ENCODE data around the gene RMND1.

Gene RMND1

DNA sequence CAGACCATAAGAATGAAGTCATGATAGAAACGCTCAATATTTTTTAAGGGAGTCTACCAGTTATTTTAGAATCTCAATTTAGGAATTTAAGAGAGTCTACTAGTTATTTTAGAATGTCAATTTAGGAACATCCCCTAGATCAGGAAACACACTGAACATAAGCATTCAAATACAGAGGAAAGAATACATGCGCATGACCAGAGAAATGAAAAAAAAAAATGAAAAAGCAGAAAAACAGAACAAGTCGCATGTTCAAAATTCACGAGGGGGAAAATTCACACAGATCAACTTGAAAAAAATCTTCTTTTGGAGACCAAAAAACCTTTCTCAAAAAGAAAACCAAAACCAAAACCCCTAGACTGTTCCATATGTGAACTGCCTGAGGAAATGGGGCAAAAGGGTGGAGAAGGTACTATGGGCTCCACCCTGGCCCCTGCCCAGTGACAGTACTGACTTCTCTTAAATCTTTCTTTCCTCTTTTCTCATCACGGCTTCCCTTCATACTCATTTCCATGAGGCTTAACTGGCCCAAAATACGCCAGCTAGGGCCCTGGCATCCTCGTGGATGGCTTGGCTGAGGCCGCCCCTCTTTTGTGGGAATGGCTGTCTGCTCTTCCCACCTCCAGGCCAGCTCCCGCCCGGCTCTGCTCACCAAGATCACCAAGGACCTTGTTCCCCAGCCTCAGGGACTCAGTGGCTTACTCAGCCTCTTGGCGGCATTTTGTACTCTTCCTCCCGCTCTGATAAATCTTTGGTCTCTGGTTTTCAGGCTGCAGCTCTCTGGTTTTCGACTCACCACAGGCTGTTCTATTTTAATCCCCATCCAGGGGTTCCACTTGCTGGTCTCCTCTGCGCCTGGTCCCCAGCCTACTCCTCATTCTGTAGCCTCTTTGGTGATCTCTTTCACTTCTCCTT lies 71.7 kb downstream of the RMND1 start:
- no peak for DNase-seq (ENCODE audit: low read depth)
- TF ChIP-seq, protein P1, sequence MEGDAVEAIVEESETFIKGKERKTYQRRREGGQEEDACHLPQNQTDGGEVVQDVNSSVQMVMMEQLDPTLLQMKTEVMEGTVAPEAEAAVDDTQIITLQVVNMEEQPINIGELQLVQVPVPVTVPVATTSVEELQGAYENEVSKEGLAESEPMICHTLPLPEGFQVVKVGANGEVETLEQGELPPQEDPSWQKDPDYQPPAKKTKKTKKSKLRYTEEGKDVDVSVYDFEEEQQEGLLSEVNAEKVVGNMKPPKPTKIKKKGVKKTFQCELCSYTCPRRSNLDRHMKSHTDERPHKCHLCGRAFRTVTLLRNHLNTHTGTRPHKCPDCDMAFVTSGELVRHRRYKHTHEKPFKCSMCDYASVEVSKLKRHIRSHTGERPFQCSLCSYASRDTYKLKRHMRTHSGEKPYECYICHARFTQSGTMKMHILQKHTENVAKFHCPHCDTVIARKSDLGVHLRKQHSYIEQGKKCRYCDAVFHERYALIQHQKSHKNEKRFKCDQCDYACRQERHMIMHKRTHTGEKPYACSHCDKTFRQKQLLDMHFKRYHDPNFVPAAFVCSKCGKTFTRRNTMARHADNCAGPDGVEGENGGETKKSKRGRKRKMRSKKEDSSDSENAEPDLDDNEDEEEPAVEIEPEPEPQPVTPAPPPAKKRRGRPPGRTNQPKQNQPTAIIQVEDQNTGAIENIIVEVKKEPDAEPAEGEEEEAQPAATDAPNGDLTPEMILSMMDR (IDR thresholded peaks at IDR 0.05; ENCODE audit: low read depth, low read length) = no peak
- TF ChIP-seq, protein P2, sequence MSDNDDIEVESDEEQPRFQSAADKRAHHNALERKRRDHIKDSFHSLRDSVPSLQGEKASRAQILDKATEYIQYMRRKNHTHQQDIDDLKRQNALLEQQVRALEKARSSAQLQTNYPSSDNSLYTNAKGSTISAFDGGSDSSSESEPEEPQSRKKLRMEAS (IDR thresholded peaks at IDR 0.05; ENCODE audit: low read depth, low read length) = no peak
- TF ChIP-seq MYC (IDR thresholded peaks at IDR 0.05; ENCODE audit: low read depth, low read length) = no peak
- TF ChIP-seq POLR2A (IDR thresholded peaks at IDR 0.05; ENCODE audit: extremely low read depth, insufficient read length) = no peak
- H3K4me3 ChIP-seq (ENCODE audit: low read depth, low read length) = no peak overlapping the region

DNA sequence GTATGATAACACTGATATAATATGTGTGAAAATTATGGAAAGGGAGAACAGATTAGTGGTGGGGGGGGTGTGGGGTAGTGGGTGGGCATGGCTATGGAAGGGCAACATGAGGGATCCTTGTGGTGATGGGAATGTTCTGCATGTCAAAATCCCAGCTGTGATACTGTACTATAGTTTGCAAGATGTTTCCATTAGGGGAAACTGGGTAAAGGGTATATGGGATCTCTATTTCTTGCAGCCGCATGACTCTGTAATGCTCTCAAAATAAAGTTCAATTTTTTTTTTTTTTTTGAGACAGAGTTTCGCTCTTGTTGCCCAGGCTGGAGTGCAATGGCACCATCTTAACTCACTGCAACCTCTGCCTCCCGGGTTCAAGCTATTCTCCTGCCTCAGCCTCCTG lies 74.8 kb downstream of the RMND1 start:
- TF ChIP-seq POLR2A (IDR thresholded peaks at IDR 0.05; ENCODE audit: extremely low read depth, insufficient read length) = no peak
- no peak for DNase-seq (ENCODE audit: low read depth)
- no peak overlapping the region for H3K4me3 ChIP-seq (ENCODE audit: low read depth, low read length)

DNA sequence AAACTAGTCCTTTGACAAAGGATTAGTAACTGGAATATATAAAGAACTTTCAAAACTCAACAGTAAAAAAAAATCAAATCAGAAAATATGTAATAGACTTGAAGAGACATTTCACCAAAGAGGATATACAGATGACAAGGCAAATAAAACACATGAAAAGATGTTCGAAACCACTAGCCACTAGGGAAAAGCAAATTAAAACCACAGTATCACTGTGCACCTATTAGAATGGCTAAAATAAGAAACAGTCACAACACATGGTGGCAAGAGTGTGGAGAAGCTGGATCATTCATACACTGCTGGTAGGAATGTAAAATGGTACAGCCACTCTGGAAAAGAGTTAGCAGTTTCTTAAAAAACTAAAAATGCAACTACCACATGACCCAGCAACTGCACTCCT lies 75.5 kb downstream of the RMND1 start:
- TF ChIP-seq POLR2A (IDR thresholded peaks at IDR 0.05; ENCODE audit: extremely low read depth, insufficient read length) = no peak
- TF ChIP-seq, protein P2 (IDR thresholded peaks at IDR 0.05; ENCODE audit: low read depth, low read length) = no peak
- TF ChIP-seq, protein P1 (IDR thresholded peaks at IDR 0.05; ENCODE audit: low read depth, low read length) = no peak
- no peak overlapping the region for H3K4me3 ChIP-seq (ENCODE audit: low read depth, low read length)
- DNase-seq (ENCODE audit: low read depth) = peak; percentile 29

DNA sequence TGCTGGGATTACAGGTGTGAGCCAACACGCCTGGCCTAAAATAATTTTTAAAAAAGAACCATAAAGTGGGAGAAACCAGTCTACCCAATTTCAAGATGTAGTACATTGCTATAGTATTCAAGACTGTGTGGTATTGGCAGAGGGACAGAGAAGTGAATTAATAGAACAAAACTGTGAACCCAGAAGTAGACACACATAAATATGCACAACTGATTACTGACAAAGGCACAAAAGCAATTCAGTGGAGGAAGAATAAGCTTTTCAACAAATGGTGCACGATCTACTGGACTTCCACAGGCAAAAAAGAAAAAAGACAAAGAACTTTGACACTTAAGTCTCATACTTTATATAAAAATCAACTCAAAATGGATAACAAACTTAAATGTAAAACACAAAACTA lies 76.1 kb downstream of the RMND1 start:
- no peak for DNase-seq (ENCODE audit: low read depth)
- TF ChIP-seq MYC (IDR thresholded peaks at IDR 0.05; ENCODE audit: low read depth, low read length) (no peak), POLR2A (IDR thresholded peaks at IDR 0.05; ENCODE audit: extremely low read depth, insufficient read length) (no peak)
- TF ChIP-seq, protein P1 (IDR thresholded peaks at IDR 0.05; ENCODE audit: low read depth, low read length) = no peak
- TF ChIP-seq, protein P2 (IDR thresholded peaks at IDR 0.05; ENCODE audit: low read depth, low read length) = no peak
- H3K4me3 ChIP-seq (ENCODE audit: low read depth, low read length) = no peak overlapping the region

DNA sequence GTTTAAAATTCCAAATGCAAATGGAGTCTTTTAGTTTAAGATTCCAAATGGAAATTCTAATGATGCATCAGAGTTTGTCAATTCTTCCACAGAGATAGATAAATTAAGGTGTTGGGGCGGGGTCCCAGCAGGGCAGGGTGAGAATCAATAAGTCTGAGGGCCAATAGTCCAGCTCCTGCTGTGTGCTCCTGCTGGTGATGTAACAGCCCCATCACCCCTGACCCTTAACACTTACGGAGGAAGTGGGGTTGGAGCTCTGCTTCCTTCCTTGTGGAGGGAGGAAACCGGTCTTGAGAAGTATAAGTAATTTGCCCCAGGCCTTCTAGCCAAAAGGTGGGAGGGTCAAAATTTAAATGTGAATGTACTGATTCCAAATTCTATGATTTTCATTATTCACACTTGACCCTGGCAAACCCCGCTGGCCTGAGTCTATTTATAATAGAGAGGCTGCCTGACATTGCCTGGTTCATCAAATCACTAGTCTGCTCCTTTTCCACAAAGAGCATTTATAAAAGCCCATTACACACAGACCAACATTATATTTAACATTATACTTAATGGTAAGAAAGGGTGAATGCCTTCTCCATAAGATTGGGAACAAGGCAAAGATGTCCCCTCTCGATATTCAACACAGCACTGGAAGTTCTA lies 77.8 kb downstream of the RMND1 start:
- peak; percentile 61 for DNase-seq (ENCODE audit: low read depth)
- H3K4me3 ChIP-seq (ENCODE audit: low read depth, low read length) = no peak overlapping the region
- TF ChIP-seq MYC (IDR thresholded peaks at IDR 0.05; ENCODE audit: low read depth, low read length) (no peak), POLR2A (IDR thresholded peaks at IDR 0.05; ENCODE audit: extremely low read depth, insufficient read length) (no peak)
- TF ChIP-seq, protein P2 (IDR thresholded peaks at IDR 0.05; ENCODE audit: low read depth, low read length) = no peak
- TF ChIP-seq, protein P1 (IDR thresholded peaks at IDR 0.05; ENCODE audit: low read depth, low read length) = no peak

DNA sequence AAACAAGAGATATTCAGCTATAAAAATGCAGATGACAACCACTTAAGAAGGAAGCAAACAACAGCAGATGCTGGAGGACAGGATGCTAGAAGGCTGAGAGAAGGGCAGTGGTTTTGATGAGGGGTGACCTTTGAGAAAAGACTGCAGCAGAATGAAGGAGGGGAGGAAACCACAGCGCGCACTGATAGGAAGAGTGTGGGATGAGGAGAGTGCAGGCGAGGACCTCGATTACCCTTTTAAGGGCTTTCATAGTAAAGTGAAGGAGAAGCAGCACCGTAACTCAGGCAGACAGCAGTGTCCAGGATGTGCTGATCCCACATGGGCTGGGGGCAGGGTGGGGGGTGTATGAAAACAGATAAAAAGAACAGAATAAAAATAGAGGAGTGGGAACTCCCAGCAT lies 79.8 kb downstream of the RMND1 start:
- DNase-seq (ENCODE audit: low read depth) = no peak
- TF ChIP-seq, protein P2 (IDR thresholded peaks at IDR 0.05; ENCODE audit: low read depth, low read length) = no peak
- no peak for TF ChIP-seq MYC (IDR thresholded peaks at IDR 0.05; ENCODE audit: low read depth, low read length)
- TF ChIP-seq POLR2A (IDR thresholded peaks at IDR 0.05; ENCODE audit: extremely low read depth, insufficient read length) = no peak
- TF ChIP-seq, protein P1 (IDR thresholded peaks at IDR 0.05; ENCODE audit: low read depth, low read length) = no peak
- no peak overlapping the region for H3K4me3 ChIP-seq (ENCODE audit: low read depth, low read length)
